GM23248 (cell line): ENCODE data around the gene CFAP20.

Experiments used
- EZH2 ChIP-seq: fragments of 200-600 bp; sonication (generic); IDR thresholded peaks from 2 replicates; pipeline ENCODE4 v1.6.1; 2018; ENCODE audit warnings: antibody characterized with exemption, mild to moderate bottlenecking; ENCODE audit not compliant: insufficient read depth, poor library complexity, severe bottlenecking
- EZH2phosphoT487 ChIP-seq: fragments of 200-600 bp; sonication (generic); IDR thresholded peaks from 2 replicates; pipeline ENCODE4 v1.6.1; 2018; ENCODE audit warnings: antibody characterized with exemption, moderate library complexity, mild to moderate bottlenecking, low read depth; ENCODE audit not compliant: insufficient read depth

GRCh38 chr16:58157951-58158540 lies 28.9 kb upstream of the CFAP20 start:
- TF ChIP-seq EZH2 (no peak), EZH2phosphoT487 (no peak)
